Smooth muscle cell (in vitro differentiated cells): ENCODE measurements around the gene AZIN2. TPM values are rescaled to one million over a fixed set of nuclear protein-coding genes. Genes with fewer than 3 reads are reported as not detected.

Experiments used
- DNase-seq: peaks from one replicate; lab custom pipeline; 2025; ENCODE audit not compliant: unreplicated experiment; lab: John Stamatoyannopoulos, UW
- H2AFZ ChIP-seq: fragments of 200-600 bp; sonication (generic); 2 replicates; pipeline ENCODE4 v1.6.0; 2016; ENCODE audit warnings: antibody characterized with exemption, low read depth, mild to moderate bottlenecking
- H3F3A ChIP-seq: fragments of 200-600 bp; sonication (generic); 2 replicates; pipeline ENCODE4 v1.6.0; 2017; ENCODE audit warnings: antibody characterized with exemption, low read depth
- H3K27ac ChIP-seq: fragments of 200-600 bp; sonication (generic); 2 replicates; pipeline ENCODE4 v1.5.1; 2016; ENCODE audit warnings: low read depth, mild to moderate bottlenecking
- H3K27me3 ChIP-seq: fragments of 200-600 bp; sonication (generic); 2 replicates; pipeline ENCODE4 v1.6.1; 2016; ENCODE audit warnings: low read depth, mild to moderate bottlenecking
- H3K36me3 ChIP-seq: fragments of 200-600 bp; sonication (generic); 2 replicates; pipeline ENCODE4 v1.5.1; 2016; ENCODE audit warnings: low read depth
- H3K4me1 ChIP-seq: fragments of 200-600 bp; sonication (generic); 2 replicates; pipeline ENCODE4 v1.5.1; 2016; ENCODE audit warnings: low read depth
- H3K4me2 ChIP-seq: fragments of 200-600 bp; sonication (generic); 2 replicates; pipeline ENCODE4 v1.6.0; 2016; ENCODE audit warnings: mild to moderate bottlenecking
- H3K4me3 ChIP-seq: fragments of 200-600 bp; sonication (generic); 2 replicates; pipeline ENCODE4 v1.5.1; 2016; ENCODE audit warnings: mild to moderate bottlenecking
- H3K79me2 ChIP-seq: fragments of 200-600 bp; sonication (generic); 2 replicates; pipeline ENCODE4 v1.6.0; 2016; ENCODE audit warnings: low read depth, mild to moderate bottlenecking
- H3K9ac ChIP-seq: fragments of 200-600 bp; sonication (generic); 2 replicates; pipeline ENCODE4 v1.6.0; 2016; ENCODE audit warnings: low read depth
- H3K9me3 ChIP-seq: fragments of 200-600 bp; sonication (generic); replicated peaks from 2 replicates; pipeline ENCODE4 v1.5.1; 2016; ENCODE audit warnings: low read depth
- H4K20me1 ChIP-seq: fragments of 200-600 bp; sonication (generic); 2 replicates; pipeline ENCODE4 v1.6.0; 2016; ENCODE audit warnings: low read depth
- CTCF ChIP-seq: fragments of 200-600 bp; sonication (generic); IDR thresholded peaks from 2 replicates; pipeline ENCODE4 v1.5.1; 2017; ENCODE audit warnings: borderline replicate concordance, mild to moderate bottlenecking, antibody characterized with exemption; ENCODE audit not compliant: insufficient read depth, poor library complexity, severe bottlenecking
- WGBS: methylation state at CpG from one replicate; pipeline ENCODE4 v1.1.7; 2016; ENCODE audit warnings: low lambda C conversion rate; 5-methylcytosine and 5-hydroxymethylcytosine counted together
- polyA plus RNA-seq: library from polyadenylated mRNA; unstranded; fragments of >200 nt; fragmentation: Nextera tagmentation; extraction: Ambion mirVana; gene quantifications from 2 replicates; pipeline ENCODE4 v1.2.1, GENCODE V29; 2016
- total RNA-seq: library from RNA; depleted of rRNA; stranded (reverse); fragments of >200 nt; gene quantifications from 2 replicates; pipeline ENCODE4 v1.2.3, GENCODE V29; 2014

Gene AZIN2
- total and polyA plus RNA-seq, 2 experiments from 2014 or later = 7.9 to 33.5 TPM

DNA sequence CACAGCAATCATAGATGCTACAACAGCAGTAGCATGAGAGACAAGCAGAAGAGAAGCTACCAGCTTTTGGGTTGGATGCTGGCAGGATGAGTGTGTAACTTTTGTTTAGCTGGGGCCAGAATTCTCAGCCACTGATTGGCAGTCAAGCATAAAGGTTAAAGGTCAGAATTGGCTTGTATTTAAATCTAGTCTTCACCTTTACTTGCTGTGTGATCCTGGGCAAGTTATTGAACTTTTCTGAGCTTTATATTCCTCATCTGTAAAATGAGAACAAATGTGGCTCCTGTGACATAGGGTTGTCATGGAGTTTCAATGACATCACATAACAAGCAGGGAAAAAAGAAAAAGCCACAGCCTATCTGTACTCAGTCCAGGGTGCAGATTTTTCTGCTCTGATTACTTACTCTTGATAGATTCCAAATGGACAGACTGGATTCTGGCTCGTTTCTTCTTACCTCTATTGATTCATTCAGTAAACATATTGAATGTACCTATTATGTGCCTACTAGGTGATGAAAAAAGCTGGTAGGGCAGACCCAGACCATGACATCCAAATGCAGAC lies 2.8 kb upstream of the AZIN2 start:
- TF ChIP-seq CTCF = no peak
- no peak overlapping the region for H3K9ac ChIP-seq
- WGBS = 75% methylated on average over 1 of the region's 1 CpG
- H4K20me1 ChIP-seq = peaks cover 11% of the 10 kb centered on the region
- no peaks in the 10 kb centered on the region for H3K36me3 ChIP-seq
- peaks cover 12% of the 10 kb centered on the region for H3K4me1 ChIP-seq
- no peaks in the 10 kb centered on the region for H3K27me3 ChIP-seq
- no peak overlapping the region for H3K4me2 ChIP-seq
- no peaks in the 10 kb centered on the region for H3K9me3 ChIP-seq
- no peak for DNase-seq
- H3K4me3 ChIP-seq = no peak overlapping the region
- no peaks in the 10 kb centered on the region for H3K79me2 ChIP-seq
- no peak overlapping the region for H3K27ac ChIP-seq
- no peak overlapping the region for H2AFZ ChIP-seq
- peaks cover 4% of the 10 kb centered on the region for H3F3A ChIP-seq

GRCh38 chr1:33080373-33080772 lies 580 bp upstream of the AZIN2 start:
- Histone ChIP-seq H3K4me1 (peaks cover 12% of the 10 kb centered on the region), H3K9ac (peak overlapping the region; percentile 70), H2AFZ (peak overlapping the region; percentile 65), H3F3A (peaks cover 4% of the 10 kb centered on the region), H3K79me2 (no peaks in the 10 kb centered on the region), H3K9me3 (no peaks in the 10 kb centered on the region), H4K20me1 (peaks cover 25% of the 10 kb centered on the region), H3K27me3 (no peaks in the 10 kb centered on the region), H3K27ac (no peak overlapping the region), H3K4me2 (peak overlapping the region; percentile 97), H3K4me3 (peak overlapping the region; percentile 68), H3K36me3 (no peaks in the 10 kb centered on the region)
- no peak for TF ChIP-seq CTCF
- 63% methylated on average over 6 of the region's 6 CpGs for WGBS
- no peak for DNase-seq

DNA sequence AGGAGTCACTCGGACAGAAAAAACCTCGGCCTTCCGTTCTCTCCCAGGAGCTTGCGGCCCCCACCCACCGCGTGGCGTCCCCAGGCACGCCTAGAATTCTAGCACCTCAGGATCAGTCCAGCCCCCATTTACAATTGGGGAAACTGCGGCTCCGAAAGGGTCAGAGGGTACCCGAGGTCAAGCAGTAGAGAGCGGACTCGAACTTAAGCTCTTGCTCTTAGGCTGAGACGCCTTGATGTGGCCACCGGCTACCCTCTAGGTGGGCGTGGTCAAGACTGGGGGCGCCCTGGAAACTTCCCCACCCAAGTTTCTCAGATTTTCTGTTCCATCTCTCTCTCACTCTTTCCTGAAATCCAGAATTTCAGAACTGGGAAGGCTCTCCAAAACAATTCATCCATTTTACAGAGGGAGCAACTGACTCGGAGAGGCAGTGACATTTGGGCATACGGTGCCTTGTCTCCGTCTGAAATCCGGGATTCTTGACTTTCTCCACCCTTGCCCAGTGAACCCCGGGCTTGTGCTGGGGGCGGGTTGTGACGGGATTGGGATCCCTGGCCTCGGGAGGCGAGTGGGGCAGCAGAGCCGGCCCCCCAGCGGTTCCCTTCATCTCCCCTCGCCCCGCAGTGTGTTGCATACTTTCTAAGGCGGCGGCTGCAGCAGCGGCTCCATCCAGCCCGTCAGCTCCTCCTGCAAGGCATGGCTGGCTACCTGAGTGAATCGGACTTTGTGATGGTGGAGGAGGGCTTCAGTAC lies 777 bp downstream of the AZIN2 start:
- peak overlapping the region; percentile 68 for H3K4me3 ChIP-seq
- H3K4me1 ChIP-seq = peaks cover 12% of the 10 kb centered on the region
- peaks cover 4% of the 10 kb centered on the region for H3F3A ChIP-seq
- H3K79me2 ChIP-seq = no peaks in the 10 kb centered on the region
- peak overlapping the region; percentile 70 for H3K9ac ChIP-seq
- H3K27ac ChIP-seq = no peak overlapping the region
- TF ChIP-seq CTCF = no peak
- no peaks in the 10 kb centered on the region for H3K27me3 ChIP-seq
- no peaks in the 10 kb centered on the region for H3K36me3 ChIP-seq
- DNase-seq = no peak
- 6% methylated on average over 33 of the region's 35 CpGs for WGBS
- H3K4me2 ChIP-seq = peak overlapping the region; percentile 97
- H4K20me1 ChIP-seq = peaks cover 33% of the 10 kb centered on the region
- peak overlapping the region; percentile 67 for H2AFZ ChIP-seq
- no peaks in the 10 kb centered on the region for H3K9me3 ChIP-seq
